SH-SY5Y (cell line): ENCODE measurements around the gene C11orf91.

Experiments
- GATA2 ChIP-seq: IDR thresholded peaks from 2 replicates; pipeline ENCODE4 v1.6.1; 2011; ENCODE audit warnings: mild to moderate bottlenecking, low read depth, low read length
- GATA3 ChIP-seq: IDR thresholded peaks from 2 replicates; pipeline ENCODE4 v1.6.1; 2011; ENCODE audit warnings: low read depth, mild to moderate bottlenecking, low read length, moderate library complexity

The C11orf91 gene

DNA sequence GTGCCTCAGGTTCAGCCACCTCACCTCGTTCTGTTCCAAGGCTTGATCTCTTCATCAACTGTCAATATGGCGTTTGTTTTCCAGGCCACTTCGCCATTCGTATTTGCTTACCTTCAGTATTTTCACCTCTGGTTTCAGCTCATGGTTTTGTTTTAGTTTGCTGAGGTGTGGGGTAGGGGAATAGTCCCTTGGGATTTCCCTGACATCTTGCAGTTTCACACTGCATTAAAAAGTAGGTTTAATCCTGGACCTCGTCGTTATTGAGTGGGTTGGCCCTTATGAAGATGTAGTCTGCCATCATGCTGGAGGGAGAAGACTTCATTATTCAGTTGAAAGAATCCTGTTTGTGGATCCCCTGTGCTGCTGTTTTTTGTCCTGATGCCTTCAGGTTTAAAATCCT, 46.0 kb downstream of the C11orf91 start:
- TF ChIP-seq GATA3: no peak

DNA sequence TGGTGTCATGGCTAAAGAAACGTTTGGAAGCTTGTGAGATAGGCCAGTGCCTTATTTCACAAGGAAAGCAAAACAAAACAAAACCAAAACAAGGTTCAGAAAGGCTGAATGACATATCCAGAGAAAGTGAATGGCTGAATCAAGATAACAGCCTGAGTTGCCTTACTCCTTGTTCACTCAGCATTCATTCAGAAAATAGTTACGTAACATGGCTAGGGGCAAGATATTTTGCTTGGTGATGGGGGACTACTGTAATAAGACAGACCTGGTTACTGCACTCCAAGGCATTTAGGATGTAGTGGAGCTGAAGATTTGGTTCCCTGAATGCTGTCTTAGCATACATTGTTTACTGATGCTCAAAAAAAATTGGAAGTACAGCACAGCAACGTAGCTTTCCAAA, 47.7 kb downstream of the C11orf91 start:
- TF ChIP-seq GATA2 (no peak), GATA3 (no peak)

DNA sequence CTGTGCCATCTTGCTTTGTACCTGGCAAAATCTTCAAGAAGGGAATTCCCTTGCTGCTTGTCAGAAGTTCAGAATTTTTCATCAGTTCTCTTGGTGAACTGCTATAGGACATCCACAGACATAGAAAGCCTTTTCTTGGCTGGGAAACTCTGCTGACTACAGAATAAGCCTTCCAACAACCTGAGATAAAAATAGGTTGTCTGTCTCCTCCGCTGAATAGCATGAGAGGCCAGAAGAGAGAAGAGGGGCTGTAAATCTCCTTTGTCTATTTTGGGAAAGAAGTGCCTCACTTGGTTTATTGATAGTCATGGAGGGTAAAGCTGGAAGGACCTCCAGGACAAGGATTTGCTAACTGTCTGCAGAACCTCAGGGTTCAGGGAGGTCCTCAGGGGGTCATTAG, 48.2 kb downstream of the C11orf91 start:
- TF ChIP-seq GATA3 (no peak), GATA2 (no peak)

DNA sequence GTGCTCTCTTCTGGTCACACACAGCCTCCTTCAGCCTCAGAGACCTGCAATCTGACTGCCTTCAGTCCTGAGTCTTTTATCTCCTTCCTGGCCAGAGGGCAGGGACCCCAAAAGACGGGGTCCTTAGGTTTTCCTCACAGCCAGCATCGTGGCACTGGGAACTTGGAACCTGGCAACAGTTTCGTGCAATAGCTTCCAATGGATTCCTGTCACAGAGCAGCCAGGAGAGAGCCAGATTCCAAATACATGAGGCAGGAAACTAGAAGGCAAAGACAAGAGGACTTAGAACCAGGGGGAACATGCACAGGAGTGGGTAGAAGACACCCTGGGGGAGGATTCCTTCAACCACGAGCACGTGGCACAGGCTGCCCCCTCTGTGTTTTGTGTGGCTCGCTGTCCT, 48.6 kb downstream of the C11orf91 start:
- TF ChIP-seq GATA3 (no peak), GATA2 (no peak)

DNA sequence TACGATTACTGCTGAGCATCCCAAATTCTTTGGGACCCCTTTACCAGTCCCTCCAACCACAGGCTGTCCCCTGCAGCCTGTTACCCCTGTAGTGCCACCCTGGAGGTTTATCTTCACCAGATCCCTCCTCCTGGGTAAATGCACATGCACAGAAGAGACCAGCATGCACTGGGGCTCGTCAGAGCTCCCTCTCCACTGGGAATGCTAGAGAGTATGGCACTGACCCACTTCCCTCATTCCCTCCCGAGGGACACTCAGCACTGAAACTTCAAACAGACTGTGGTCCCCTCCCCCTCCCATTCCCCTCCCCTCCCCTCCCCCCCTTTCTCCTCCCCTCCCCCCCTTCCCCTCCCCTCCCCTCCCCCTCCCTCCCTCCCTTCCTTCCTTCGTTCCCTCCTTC, 49.1 kb downstream of the C11orf91 start:
- TF ChIP-seq GATA2: no peak

DNA sequence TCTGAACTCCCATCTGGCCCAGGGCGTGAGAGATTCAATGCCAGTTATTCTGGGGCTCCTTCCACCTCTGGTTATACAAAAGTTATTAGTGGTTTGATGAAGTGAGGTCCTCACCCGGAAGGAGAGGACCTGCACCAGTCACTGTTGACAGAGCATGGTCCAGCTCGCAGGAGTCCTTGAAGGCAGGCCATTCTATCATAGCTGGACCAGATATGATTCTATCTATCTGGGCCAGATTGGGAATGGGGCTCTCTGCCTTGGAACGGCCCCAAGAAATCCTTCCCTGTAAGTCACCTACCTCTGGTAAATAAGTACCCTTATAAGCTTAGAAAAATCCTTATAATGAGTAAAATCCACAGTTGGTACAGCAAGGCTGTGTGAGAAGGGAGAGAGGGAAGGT, 50.7 kb downstream of the C11orf91 start:
- TF ChIP-seq GATA3 (no peak), GATA2 (no peak)
